Measurements from ENCODE around the gene RIIAD1. TPM values are rescaled to one million over a fixed set of nuclear protein-coding genes. Genes with fewer than 3 reads are reported as not detected.

The RIIAD1 gene
- total and polyA plus RNA-seq, 2 donors (not counting 3 experiments of a cell fraction or from before 2014, with no cell fraction given), result not detected

GRCh38 chr1:151720125-151720524 lies 1.2 kb upstream of the RIIAD1 start:
- CTCF ChIA-PET, result interaction anchor here (1.4 to 2.3 kb wide), 5 partner anchors 11 to 99 kb away, joined by 4 to 6 read pairs (median 5); no protein-coding TSS in a partner anchor
- dilution Hi-C loops (cut with MboI; ENCODE audit: extremely low pct_ligation_motif_present, low sequenced_read_pairs), result no loop called here
- no peak overlapping the region for H3K27ac ChIP-seq (ENCODE audit: insufficient read depth, low read depth, low read length)
- H3K9ac ChIP-seq (replicated peaks; ENCODE audit: extremely low read depth, insufficient read depth, low read length), result no peak overlapping the region
- intact Hi-C loops (cut with micrococcal nuclease), result no loop called here
- FAIRE-seq, result no peak
- H3K4me1 ChIP-seq (ENCODE audit: control insufficient read depth, extremely low read depth, insufficient read depth, low read length), result peaks cover 4% of the 10 kb centered on the region
- no peaks in the 10 kb centered on the region for H4K20me1 ChIP-seq (replicated peaks; ENCODE audit: control insufficient read depth, extremely low read depth, insufficient read depth, low read length)
- DNase-seq (ENCODE audit: low read depth, low spot score), result no peak
- H3K36me3 ChIP-seq (ENCODE audit: control insufficient read depth in 2 of 2, extremely low read depth in 1 of 2, insufficient read depth in 2 of 2, low read length in 2 of 2), result no peaks in the 10 kb centered on the region
- H3K79me2 ChIP-seq (ENCODE audit: control insufficient read depth, insufficient read depth, low read length), result no peaks in the 10 kb centered on the region
- BruUV-seq (replicated peaks), result no TSS peak
- no peak overlapping the region for H2AFZ ChIP-seq (ENCODE audit: low read depth, low read length)
- H3K27me3 ChIP-seq (ENCODE audit: control insufficient read depth in 2 of 2, insufficient read depth in 2 of 2, low read length in 2 of 2), result peaks cover 60 to 70% of the 10 kb centered on the region in 2 experiments
- H3K9me3 ChIP-seq (replicated peaks; ENCODE audit: control insufficient read depth, insufficient read depth, low read length), result no peaks in the 10 kb centered on the region
- H3K4me3 ChIP-seq (replicated peaks in 1 of 3; ENCODE audit: insufficient read depth in 1 of 3, low read depth in 1 of 3, low read length in 3 of 3), result no peak overlapping the region
- TF ChIP-seq EZH2 (IDR thresholded peaks at IDR 0.05; ENCODE audit: borderline replicate concordance, low read depth, low read length, severe bottlenecking), result peak; percentile 4
- no peak for TF ChIP-seq FOS (IDR thresholded peaks at IDR 0.05; ENCODE audit: borderline replicate concordance, insufficient read depth, low read length)
- POLR2A ChIA-PET, result no interaction called here
- H3K9me1 ChIP-seq (replicated peaks; ENCODE audit: control insufficient read depth, extremely low read depth, insufficient read depth, low read length), result no peaks in the 10 kb centered on the region
- no peak overlapping the region for H3K4me2 ChIP-seq (ENCODE audit: insufficient read depth, low read length)

DNA sequence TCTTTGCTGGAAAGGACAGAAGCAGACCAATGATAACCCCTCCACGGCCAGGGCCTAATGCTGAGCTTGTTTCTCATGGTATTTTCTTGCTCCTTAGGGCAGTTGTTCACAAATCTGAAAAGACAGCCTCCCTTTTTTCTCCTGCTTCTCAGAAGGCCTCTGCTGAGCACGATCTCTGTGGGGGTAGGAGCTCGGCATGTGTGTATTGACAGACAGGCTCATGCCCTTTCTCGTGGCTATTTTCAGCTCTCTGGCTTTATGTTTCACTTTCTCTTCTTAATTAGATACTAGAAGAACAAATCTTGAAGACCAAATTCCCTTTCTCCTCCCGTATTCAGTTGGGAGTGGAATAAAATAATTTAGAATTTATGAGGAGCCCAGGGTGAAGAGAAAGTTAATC lies 768 bp upstream of the RIIAD1 start:
- Histone ChIP-seq H2AFZ (ENCODE audit: low read depth, low read length) (no peak overlapping the region), H3K27ac (ENCODE audit: insufficient read depth, low read depth, low read length) (no peak overlapping the region), H3K36me3 (ENCODE audit: control insufficient read depth in 2 of 2, extremely low read depth in 1 of 2, insufficient read depth in 2 of 2, low read length in 2 of 2) (no peaks in the 10 kb centered on the region), H3K27me3 (ENCODE audit: control insufficient read depth in 2 of 2, insufficient read depth in 2 of 2, low read length in 2 of 2) (peaks cover 57 to 69% of the 10 kb centered on the region in 2 experiments), H3K4me3 (replicated peaks in 1 of 3; ENCODE audit: insufficient read depth in 1 of 3, low read depth in 1 of 3, low read length in 3 of 3) (no peak overlapping the region), H3K9me1 (replicated peaks; ENCODE audit: control insufficient read depth, extremely low read depth, insufficient read depth, low read length) (no peaks in the 10 kb centered on the region), H3K9ac (replicated peaks; ENCODE audit: extremely low read depth, insufficient read depth, low read length) (no peak overlapping the region), H3K79me2 (ENCODE audit: control insufficient read depth, insufficient read depth, low read length) (no peaks in the 10 kb centered on the region), H3K9me3 (replicated peaks; ENCODE audit: control insufficient read depth, insufficient read depth, low read length) (no peaks in the 10 kb centered on the region), H4K20me1 (replicated peaks; ENCODE audit: control insufficient read depth, extremely low read depth, insufficient read depth, low read length) (no peaks in the 10 kb centered on the region), H3K4me2 (ENCODE audit: insufficient read depth, low read length) (no peak overlapping the region), H3K4me1 (ENCODE audit: control insufficient read depth, extremely low read depth, insufficient read depth, low read length) (peaks cover 4% of the 10 kb centered on the region)
- FAIRE-seq (no peak), DNase-seq (ENCODE audit: low read depth, low spot score) (no peak)
- ChIA-PET POLR2A (no interaction called here), CTCF (interaction anchor here (1.4 to 2.3 kb wide), 5 partner anchors 12 to 100 kb away, joined by 4 to 6 read pairs (median 5); no protein-coding TSS in a partner anchor)
- BruUV-seq (replicated peaks), result no TSS peak
- dilution Hi-C loops (cut with MboI; ENCODE audit: extremely low pct_ligation_motif_present, low sequenced_read_pairs), result no loop called here
- TF ChIP-seq, protein P1, sequence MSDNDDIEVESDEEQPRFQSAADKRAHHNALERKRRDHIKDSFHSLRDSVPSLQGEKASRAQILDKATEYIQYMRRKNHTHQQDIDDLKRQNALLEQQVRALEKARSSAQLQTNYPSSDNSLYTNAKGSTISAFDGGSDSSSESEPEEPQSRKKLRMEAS (IDR thresholded peaks at IDR 0.05; ENCODE audit: insufficient read depth, insufficient read length), result no peak
- TF ChIP-seq EZH2 (IDR thresholded peaks at IDR 0.05; ENCODE audit: borderline replicate concordance, low read depth, low read length, severe bottlenecking), result no peak
- intact Hi-C loops (cut with micrococcal nuclease), result no loop called here
